ENCODE data around the gene TNIP1.

DNA sequence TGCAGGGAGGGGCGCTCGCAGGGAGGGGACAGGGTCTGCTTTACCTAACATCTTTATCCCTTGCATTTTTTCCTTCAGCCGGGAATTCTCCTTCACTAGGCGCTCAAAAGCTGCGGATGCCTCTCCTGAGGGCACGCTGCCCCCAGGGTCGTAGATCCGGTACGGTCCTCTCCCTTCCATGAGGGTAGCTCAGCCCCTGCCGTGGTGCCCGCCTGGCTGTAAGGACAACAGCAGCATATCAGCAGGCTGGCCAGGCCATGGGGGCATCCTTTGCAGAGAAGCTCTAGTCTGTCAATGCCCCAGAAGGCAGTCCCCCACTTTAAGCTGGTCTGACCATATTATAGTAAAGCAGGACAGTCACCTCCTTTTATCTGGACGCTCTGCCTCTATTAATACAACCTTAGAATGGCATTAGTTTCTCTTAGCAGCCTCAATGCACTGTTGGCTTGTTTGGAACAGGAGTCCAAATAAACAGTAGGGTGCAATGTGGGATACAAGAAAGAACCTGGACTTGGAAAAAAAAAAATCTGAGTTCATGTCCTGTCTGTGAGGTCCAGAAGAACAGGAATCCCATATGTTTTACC is 15.8 kb downstream of the TNIP1 start:
- TF ChIP-seq CTCF (conservative IDR thresholded peaks at IDR 0.05 in 1 of 2, IDR thresholded peaks at IDR 0.05 in 1 of 2; ENCODE audit: extremely low read depth in 1 of 2, insufficient read depth in 1 of 2, low read depth in 1 of 2, low read length in 2 of 2): no peak
- no peak for TF ChIP-seq EZH2 (IDR thresholded peaks at IDR 0.05; ENCODE audit: borderline replicate concordance, low read length)
